Activated CD8-positive, alpha-beta memory T cell treated with anti-CD3 and anti-CD28 coated beads, Interleukin-2, amount 50 U/mL, for 24 hours (primary cell): Measurements from ENCODE around the gene GNAO1.

ENCODE experiments used
- DNase-seq: peaks from one replicate; pipeline ENCODE4 v3.0.0-alpha.2; 2020; ENCODE audit errors: extremely low read depth

The GNAO1 gene

DNA sequence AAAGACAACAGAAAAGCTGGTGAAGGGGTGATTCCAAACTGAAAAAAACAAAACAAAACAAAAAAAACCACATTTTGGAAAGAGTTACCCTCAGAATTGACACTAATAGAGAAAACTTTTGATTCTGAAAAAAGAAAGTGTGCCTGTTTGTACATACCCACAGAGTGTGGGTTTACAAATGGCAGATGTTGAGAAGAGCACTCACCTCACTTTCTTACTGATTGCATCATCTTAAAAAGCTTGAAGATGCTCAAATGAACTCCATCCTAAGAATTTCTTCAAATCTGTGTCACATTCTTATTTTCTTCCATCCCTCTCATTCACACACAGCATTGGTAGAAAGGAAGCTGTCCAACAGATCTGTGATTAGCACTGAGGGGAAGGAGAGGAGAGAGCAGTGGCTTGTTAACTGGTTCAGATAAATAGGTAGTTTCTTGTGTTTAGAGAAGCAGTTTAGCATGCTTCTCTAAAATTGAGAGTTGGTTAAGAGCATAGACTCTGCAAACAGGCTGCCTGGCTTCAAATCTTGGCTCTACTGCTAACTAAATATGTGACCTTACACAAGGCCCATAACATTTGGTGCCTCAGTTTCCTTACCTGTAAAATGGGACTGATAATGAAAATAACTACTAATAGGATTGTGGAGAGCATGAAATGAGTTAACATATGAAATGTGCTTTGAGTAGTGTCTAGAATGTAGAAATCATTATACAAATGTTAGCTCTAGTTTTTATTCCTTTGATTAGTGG, 6.9 kb downstream of the GNAO1 start:
- no peak for DNase-seq

DNA sequence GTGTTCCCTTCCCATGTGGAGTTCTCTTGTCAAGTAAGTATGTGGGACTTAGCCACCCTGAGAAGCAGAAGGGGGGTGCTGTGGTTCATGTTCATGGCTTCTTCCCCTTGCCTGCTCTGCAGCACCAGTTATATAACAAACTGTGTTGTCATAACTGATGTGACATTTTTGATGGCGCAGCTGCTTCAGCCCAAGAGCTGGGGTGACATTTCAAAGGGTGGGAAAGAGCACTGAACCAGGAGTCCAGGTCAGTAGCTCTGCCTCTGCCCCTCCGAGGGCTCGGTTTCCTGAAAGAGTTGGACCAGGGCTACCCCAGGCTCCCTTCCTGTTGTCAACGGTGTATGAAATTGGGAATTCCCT, 7.4 kb downstream of the GNAO1 start:
- DNase-seq: no peak

- DNase-seq: no peak
These were observed 7.9 kb downstream of the GNAO1 start for GRCh38 chr16:56199164-56199563.

DNA sequence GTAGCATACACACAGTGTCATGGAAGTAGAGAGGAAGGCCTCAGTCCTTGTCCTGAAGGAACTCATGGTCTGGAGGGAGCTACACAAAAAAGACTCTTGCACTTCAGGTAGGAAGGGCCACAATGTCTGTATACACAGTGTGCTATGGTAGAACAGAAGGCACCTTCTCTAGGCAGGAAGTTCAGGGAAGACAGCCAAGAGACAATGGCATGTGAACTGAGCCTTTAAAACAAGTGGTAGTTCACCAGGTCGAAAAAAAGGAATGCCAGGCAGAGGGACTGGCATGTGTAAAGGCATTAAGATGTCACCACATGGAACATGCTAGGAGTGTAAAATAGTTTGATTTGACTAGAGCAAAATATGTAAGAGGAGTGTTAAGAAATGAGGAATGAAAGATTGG, 9.7 kb downstream of the GNAO1 start:
- no peak for DNase-seq

DNA sequence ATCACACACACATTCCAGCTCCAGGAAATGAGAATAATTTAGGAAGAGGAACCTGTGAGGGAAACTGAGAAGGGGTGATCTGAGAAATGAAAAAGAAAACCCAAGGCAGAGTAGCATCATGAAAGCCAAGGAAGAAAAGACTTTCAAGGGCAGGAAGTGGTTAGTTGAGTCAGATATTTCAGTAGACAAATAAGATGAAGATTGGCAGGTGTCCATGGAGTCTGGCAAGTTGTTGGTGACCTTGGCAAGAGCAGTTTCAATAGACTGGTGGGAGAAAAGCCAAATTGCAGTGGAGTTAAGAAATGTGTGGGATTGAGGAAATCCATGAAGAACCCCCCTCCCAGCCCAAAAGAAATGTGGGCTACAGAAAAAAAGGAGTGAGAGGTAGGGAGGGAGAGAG, 10.7 kb downstream of the GNAO1 start:
- DNase-seq: no peak

- DNase-seq: no peak
These were observed 11.8 kb downstream of the GNAO1 start for GRCh38 chr16:56203052-56203451.

DNA sequence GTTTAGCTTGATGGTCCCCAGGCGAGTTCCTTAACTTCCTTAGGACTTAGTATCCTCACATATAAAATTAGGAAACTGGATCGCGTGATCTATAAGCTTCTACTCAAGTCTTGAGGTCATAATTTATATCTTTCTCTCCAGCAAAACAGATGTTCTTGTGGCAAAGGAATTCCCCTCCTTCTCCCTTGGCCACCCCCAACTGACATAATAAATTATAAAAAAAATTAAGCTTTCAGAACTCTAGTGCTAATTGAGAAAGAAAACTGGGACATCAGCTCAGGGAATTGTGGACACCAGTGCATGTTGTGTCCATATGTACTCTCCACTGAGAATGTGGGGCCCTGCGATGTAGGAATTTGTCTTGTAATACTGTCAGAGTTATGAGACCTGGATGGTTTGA, 13.5 kb downstream of the GNAO1 start:
- DNase-seq: no peak

- DNase-seq: no peak
These were observed 15.7 kb downstream of the GNAO1 start for GRCh38 chr16:56206951-56207350.

DNA sequence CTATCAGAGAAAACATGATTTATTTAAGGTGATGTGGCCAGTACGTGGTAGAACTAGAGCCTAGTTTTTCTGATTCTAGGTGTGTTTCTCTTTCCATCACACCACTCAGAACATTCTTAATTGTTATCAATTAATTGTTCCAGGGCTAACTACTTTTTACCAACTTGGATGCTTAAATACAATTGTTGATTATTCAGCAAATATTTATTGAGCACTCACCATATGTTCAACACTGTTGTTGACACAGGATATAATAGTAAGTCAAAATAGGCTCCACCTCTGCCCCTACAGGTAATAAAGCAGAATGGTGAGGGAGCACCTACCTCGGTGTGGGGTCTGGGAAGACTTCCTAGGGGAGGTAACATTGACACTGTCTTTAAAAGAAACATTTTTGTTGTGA, 16.1 kb downstream of the GNAO1 start:
- no peak for DNase-seq

DNA sequence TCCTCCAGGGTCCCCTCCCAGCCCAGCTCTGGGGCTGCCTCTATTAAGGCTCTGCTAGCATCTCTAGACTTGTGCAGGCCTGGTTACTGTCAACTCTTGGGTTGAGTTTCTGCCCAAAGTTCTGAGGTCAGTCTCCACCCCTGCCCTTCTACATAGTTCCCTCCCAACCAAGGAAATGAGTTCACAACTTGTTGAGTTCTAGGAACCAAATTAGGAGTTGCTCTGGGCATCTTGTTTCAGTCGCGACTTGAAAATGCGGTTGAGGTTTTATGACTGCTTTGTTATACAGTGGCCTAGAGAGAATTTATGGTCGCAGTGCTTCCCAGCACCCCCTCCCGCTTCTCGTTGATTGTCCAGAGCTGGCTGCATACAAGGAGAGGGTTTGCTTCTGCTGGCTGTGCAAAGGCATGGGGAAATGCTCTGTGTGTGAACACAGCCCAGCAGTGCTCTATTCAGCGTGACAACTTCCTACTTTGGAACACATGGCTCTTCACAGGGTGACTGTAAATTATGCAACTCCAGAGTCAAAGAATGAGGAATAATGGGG, 20.2 kb downstream of the GNAO1 start:
- no peak for DNase-seq

DNA sequence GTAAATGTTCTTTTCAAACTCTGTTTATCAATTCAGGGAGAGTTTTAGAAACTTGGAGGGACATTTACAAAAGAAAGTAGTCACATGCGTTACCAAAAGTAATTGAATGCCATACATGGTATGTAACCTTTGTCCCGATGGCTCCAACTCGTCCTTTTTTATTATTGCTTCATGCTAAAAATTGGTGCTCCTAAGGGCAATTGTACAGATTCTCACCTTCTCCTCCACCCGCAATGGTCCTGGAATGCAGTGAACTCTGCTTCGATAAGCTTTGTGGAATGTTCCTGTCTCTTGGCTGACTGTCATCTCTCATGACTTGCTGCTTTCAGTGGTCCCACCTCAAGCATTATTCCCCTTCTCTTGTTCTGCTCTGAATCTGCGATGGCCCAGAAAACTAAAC, 20.9 kb downstream of the GNAO1 start:
- DNase-seq: no peak

DNA sequence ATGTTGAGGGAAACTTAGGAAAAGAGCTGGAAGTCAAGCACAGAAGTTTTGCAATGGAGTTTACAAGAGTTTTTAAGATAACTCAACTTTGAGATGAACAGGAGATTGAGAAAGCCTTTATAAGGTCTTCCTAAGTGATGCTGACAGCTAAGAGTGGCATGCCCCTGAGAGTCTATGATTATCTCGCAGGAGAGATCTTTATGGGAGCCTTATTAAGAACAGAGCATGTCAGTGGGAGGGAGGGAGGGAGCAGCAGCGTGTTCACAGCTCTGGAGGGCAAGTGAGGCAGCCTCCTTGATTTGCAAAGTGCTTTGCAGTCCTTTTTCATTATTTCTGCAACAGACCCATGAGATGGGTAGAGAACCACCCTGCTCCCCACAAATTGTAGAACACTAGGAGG, 30.7 kb downstream of the GNAO1 start:
- DNase-seq: no peak

GRCh38 chr16:56222474-56222997, 31.2 kb downstream of the GNAO1 start:
- DNase-seq: no peak

DNA sequence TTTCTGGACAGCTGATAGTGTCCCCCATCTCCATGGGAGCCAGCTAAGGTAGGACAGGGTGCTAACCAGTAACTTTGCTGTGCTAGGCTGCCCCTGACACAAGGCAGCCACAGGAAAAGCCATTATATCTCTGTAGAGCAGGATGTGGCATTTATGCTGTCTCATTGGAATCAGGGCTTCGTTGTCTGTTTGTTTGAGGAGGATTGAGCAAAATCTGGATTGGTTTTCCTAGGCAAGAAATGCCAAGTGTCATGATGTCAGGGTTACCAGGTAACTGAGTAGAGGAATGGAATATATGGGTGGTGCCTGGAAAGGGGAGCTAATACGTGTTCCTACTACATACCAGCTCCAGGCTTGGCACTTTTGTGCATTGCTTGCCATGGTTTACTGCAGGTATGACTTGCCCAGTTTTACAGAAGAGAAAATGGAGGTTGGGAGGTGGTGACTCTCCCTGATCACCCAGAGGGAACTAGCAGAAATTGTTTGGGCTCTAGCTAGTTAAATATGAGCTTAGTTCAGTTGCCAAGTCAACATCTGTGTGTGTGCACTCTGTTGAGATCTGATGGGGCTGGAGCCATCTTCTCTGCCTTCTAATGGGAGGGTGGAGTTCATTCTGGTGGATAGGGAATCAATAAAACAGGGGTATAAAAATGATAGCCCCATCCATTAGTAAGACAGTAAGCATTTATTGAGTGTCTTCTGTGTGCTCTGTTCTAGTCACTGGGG, 33.9 kb downstream of the GNAO1 start:
- no peak for DNase-seq

DNA sequence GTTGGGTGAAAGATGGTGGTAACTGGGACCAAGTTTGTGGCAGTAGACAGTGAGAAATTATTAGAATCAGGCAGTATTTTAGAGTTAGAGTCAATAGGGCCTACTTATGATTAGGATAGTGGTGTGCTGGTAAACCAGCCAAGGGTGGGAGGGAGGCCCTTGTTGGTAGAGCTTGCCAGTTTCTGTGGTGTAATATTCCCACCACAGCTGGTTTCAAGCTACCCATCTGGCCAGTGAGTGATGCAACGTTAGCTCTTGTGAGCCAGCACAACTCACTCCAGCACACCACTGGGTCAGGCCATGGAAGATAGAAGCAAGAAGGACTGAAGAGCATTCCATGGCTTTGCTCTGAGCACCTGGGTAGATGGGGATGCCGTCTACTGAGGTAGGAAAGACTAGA, 34.9 kb downstream of the GNAO1 start:
- DNase-seq: no peak

- no peak for DNase-seq
These were observed 35.7 kb downstream of the GNAO1 start for GRCh38 chr16:56226845-56227525.

- no peak for DNase-seq
These were observed 36.6 kb downstream of the GNAO1 start for GRCh38 chr16:56227936-56228335.

DNA sequence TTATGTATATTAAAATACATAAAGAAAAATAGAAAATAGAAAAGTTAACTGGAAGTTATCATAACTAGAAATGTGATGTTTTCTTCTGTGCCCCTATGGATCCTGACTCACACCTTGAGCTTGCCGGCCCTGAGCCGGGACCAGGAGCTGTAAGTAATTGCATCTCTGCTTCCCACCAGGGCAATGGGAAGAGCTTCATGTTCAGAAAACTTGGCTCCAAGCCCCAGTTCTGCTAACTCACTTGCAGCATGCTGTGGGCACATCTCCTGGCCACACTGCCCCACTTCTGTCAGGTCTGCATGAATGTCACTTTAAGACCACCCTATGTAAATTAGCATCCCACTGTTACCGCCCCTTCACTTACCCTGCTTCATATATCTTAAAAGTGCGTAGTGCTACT, 37.2 kb downstream of the GNAO1 start:
- DNase-seq: no peak

DNA sequence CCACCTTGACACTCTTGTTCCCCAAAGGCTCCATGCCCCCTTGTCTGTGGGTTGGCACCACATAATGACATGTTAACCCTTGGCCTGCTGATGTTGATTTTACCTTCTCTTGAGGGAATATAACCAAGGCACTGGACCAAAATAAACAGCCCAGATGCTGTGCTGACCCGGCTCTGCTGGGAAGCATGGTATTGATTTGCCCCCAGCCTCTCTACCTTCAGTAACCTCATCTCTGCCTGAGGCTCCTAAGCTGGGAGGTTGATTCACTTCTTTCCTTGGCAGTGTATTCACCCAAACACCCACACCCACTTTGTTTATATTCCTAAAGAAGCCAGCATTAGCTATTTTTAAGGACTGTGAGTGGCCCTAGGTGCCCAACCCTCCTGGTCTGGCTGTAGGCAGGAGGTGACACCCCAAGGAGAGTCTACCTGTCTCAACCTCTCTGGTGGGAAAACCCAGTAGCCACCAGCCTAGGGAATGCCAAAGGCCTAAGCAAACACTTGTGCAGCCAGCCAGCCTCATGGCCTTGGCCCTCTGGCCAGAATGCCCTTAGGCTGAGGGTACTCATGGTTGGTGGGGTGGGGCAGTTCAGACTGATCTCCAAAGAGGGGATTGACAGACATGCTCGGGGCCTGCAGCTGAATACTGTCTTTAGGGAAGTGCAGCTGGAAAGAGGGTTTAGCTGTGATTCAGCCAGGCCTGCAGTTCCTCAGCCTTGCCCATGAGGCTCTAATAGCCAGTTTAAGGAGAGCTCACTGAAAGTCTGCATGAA, 42.7 kb downstream of the GNAO1 start:
- DNase-seq: no peak

DNA sequence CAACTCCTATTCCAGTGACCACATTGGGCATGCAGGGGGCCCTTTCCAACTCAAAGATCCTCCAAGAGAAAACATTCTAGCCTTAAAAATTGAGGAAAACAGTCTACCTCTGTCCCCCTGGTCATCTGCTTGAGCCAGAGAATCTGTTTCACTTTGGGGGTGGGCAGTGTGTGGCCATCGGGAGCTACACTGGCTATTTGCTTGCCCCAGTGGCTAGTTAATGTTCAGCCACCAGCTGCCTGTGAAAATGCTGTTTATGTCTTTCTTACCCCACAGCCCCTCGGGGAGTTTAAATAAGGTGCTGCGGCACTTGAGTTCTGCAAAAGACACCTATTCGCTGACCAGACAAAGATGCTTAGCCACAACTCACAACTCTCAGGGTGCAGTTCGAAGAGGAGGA, 43.4 kb downstream of the GNAO1 start:
- DNase-seq: no peak

DNA sequence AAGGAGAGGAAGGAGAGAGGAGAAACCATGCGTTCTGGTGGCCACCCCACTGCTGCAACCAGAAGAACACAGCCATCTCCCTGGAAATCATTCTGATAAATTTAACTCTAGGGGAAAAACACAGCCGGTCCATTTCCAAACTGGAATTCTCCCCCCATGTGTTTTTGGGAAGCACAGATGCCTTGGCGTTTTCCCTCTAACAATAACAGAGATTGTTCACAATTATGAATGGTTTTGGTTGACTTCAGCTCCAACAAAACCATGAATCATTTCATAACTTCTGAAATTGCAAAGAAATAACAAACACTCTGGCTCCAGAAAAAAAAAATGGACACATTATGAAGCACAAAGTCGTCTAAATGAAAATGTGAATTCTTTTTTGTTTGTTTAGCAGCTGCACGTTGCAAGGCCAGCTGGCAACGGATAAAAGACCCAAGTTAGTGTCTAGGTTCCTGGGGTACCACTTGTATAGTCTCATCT, 46.2 kb downstream of the GNAO1 start:
- no peak for DNase-seq

GRCh38 chr16:56238188-56238587, 46.9 kb downstream of the GNAO1 start:
- no peak for DNase-seq
